C4-2B (cell line): ENCODE data around the gene CGA.
"Not testable (repeated sequence)": the region's sequence is repeated elsewhere in the genome, so short reads cannot be mapped to it uniquely, and the experiment has no call there.

Experiments used
- H3K27ac ChIP-seq: fragments of 450-650 bp; 2 replicates; pipeline ENCODE4 v1.5.1; 2017
- ZFX ChIP-seq: fragments of 450-650 bp; IDR thresholded peaks from 2 replicates; pipeline ENCODE4 v1.6.1; 2017
- TF ChIP-seq, protein P1 (sequence below): fragments of 450-650 bp; conservative IDR thresholded peaks from 2 replicates; pipeline ENCODE4 v1.5.1; 2017; ENCODE audit warnings: mild to moderate bottlenecking

The CGA gene

GRCh38 chr6:87095087-87095509 lies at the start of gene CGA:
TSS of gene CGA (minus strand) at chr6:87095106. CDS start at chr6:87088200, 6,906 bp downstream.
- TF ChIP-seq ZFX = no peak
- TF ChIP-seq, protein P1, sequence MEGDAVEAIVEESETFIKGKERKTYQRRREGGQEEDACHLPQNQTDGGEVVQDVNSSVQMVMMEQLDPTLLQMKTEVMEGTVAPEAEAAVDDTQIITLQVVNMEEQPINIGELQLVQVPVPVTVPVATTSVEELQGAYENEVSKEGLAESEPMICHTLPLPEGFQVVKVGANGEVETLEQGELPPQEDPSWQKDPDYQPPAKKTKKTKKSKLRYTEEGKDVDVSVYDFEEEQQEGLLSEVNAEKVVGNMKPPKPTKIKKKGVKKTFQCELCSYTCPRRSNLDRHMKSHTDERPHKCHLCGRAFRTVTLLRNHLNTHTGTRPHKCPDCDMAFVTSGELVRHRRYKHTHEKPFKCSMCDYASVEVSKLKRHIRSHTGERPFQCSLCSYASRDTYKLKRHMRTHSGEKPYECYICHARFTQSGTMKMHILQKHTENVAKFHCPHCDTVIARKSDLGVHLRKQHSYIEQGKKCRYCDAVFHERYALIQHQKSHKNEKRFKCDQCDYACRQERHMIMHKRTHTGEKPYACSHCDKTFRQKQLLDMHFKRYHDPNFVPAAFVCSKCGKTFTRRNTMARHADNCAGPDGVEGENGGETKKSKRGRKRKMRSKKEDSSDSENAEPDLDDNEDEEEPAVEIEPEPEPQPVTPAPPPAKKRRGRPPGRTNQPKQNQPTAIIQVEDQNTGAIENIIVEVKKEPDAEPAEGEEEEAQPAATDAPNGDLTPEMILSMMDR = no peak
- H3K27ac ChIP-seq = no peak within 1 kb of the TSS

DNA sequence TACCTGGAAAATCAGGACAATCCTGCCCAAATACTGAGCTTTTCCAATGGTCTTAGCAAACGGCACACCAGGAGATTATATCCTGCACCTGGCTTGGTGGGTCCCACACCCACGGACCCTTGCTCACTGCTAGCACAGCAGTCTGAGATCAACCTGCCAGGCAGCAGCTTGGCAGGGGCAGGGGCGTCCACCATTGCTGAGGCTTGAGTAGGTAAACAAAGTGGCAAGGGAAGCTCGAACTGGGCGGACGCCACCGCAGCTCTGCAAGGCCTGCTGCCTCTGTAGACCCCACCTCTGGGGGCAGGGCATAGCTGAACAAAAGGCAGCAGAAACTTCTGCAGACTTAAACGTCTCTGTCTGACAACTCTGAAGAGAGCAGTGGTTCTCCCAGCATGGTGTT lies 45.0 kb upstream of the CGA start:
- not testable (repeated sequence) for H3K27ac ChIP-seq

DNA sequence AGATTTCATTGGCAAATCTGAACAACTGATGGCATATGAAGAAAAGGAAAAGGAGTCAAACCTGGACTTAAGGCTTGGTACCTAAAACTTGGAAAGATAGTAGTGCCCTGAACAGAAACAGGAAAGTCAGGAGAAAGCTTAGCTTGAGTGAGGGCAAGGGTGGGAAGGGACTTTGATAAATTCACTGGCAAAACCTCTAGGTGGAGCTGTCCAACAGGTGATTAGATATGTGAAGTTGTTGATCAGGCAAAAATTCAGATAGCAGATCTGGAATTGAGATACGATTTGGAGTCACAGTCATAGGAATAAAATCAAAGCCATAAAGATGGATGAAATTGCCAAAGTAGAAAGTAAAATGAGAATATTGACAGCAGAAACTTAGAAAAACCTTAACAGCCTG lies 44.3 kb upstream of the CGA start:
- no peak overlapping the region for H3K27ac ChIP-seq
- no peak for TF ChIP-seq ZFX
- TF ChIP-seq, protein P1 = peak; percentile 36

DNA sequence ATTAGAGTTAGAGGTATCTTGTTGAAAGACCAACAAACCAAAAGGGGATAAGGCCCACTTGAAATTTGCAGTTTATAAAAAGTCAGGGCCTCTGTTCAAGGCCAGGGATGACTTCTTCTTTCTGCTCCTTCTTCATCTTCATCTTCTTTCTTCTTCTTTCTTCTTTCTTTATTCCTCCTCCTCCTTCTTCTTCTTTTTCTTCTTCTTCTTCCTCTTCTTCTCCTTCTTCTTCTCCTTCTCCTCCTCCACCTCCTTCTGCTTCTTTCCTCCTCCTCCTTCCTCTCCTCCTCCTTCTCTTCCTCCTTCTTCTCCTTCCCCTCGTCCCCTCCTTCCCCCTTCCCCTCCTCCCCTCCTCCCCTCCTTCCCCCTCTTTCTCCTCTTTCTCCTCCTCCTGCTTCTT lies 42.1 kb upstream of the CGA start:
- TF ChIP-seq, protein P1 = no peak
- TF ChIP-seq ZFX = no peak
- no peak overlapping the region for H3K27ac ChIP-seq

DNA sequence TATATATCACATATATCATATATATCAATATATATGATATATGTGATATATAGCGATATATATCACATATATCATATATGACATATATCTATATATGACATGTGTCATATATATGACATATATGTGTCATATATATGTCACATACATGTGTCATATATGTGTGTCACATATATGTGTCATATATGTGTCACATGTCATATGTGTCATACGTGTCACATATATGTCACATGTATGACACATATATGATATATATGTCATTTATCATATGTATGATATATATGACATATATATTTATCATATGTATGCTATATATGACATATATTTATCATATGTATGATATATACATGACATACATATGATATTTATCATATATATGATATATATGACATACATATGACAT lies 32.8 kb upstream of the CGA start:
- no peak overlapping the region for H3K27ac ChIP-seq
- TF ChIP-seq ZFX = no peak
- TF ChIP-seq, protein P1 = no peak

GRCh38 chr6:87126501-87126900 lies 31.6 kb upstream of the CGA start:
- TF ChIP-seq ZFX = no peak
- TF ChIP-seq, protein P1 = no peak
- H3K27ac ChIP-seq = no peak overlapping the region

DNA sequence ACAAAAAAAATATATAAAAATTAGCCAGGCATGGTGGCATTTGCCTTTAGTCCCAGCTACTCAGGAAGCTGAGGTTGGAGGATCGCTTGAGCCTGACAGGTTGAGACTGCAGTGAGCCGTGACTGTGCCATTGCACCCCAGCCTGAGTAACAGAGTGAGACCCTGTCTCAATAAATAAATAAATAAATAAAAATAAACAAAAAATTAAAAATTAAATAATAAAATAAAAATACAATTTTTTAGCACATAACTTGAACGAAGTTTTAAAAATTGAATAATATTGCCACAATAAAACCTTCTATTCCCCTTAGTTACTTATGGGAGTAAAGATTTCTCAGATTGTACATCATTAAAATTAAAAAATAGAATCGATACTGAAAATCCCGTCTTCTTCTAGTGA lies 29.2 kb upstream of the CGA start:
- no peak overlapping the region for H3K27ac ChIP-seq
- TF ChIP-seq, protein P1 = no peak
- TF ChIP-seq ZFX = no peak

DNA sequence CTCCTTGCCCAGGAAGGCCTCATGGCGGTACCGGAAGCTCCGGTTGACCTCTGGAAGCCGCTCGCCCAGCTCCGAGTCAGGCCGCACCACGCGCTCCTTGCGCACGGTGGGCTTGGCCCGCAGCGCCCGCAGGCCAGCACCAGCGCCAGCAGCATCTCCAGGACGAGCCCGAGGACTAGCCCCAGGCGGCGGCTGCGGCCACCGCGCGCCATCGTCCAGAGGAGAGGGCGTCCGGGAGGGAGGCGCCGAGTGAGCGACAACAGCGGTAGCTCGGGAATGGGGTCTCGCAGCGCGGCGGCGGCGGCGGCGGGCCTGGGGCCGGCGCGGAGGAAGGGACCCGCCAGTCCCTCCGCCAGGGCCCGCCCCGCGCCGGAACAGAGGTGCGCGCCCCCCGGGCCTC lies 27.6 kb upstream of the CGA start:
- no peak overlapping the region for H3K27ac ChIP-seq
- no peak for TF ChIP-seq ZFX
- TF ChIP-seq, protein P1 = no peak
